Vagina (tissue), 2 donors: ENCODE results near the gene FA2H. TPM values are rescaled to one million over a fixed set of nuclear protein-coding genes. Genes with fewer than 3 reads are reported as not detected.

Experiments
- DNase-seq, 2 donors: peaks; one replicate each; pipeline ENCODE4 v3.0.0-alpha.2; 2017; ENCODE audit errors: extremely low spot score in 2 of 2
- H3K27ac ChIP-seq: fragments of 200-600 bp; sonication (generic); one replicate; pipeline ENCODE4 v1.5.1; 2019
- H3K27me3 ChIP-seq: fragments of 200-600 bp; sonication (generic); one replicate; pipeline ENCODE4 v1.5.1; 2019
- H3K36me3 ChIP-seq, 2 donors: fragments of 200-600 bp; sonication (generic); one replicate each; pipeline ENCODE4 v1.5.1; 2017 to 2019
- H3K4me1 ChIP-seq: fragments of 200-600 bp; sonication (generic); one replicate; pipeline ENCODE4 v1.5.1; 2019
- H3K4me3 ChIP-seq, 2 donors: fragments of 200-600 bp; sonication (generic); 1 replicate in 1 of 2; 2 replicates in 1 of 2; pipeline ENCODE4 v1.5.1; 2016 to 2019
- H3K9me3 ChIP-seq: fragments of 200-600 bp; sonication (generic); one replicate; pipeline ENCODE4 v1.5.1; 2019
- POLR2A ChIP-seq, 2 donors: fragments of 450-650 bp; IDR thresholded peaks; one replicate each; pipeline ENCODE4 v1.6.1; 2017; ENCODE audit warnings: antibody characterized with exemption in 2 of 2, mild to moderate bottlenecking in 2 of 2, moderate library complexity in 2 of 2
- POLR2AphosphoS5 ChIP-seq, 2 donors: sonication (generic); formaldehyde crosslinking; IDR thresholded peaks; one replicate each; pipeline ENCODE4 v1.9.0; 2017; ENCODE audit warnings: antibody characterized with exemption in 2 of 2, mild to moderate bottlenecking in 2 of 2, low read depth in 1 of 2; ENCODE audit not compliant: insufficient read depth in 1 of 2
- intact Hi-C: fragments of 100-400 bp; cut with DNase I; formaldehyde crosslinking; loops from one replicate; pipeline ENCODE4 v1.15.1; 2023
- total RNA-seq: library from RNA; depleted of rRNA; stranded (reverse); fragments of >200 nt; gene quantifications from one replicate; pipeline ENCODE4 v1.2.3, GENCODE V29; 2016
- TF ChIP-seq, protein P1 (sequence below), 3 experiments: fragments of 450-650 bp in 2 of 3; fragments of 200-600 bp in 1 of 3; sonication (generic) in 1 of 3; IDR thresholded peaks; one replicate each; pipeline ENCODE4 v1.5.1; 2017 to 2019; ENCODE audit warnings: antibody characterized with exemption in 3 of 3, mild to moderate bottlenecking in 2 of 3, moderate library complexity in 2 of 3

Gene FA2H
- total RNA-seq, 1 donor from 2014 or later, result not detected

- intact Hi-C loops, result no loop called here
- Histone ChIP-seq H3K4me3 (no peak overlapping the region), H3K9me3 (no peaks in the 10 kb centered on the region), H3K36me3 (no peaks in the 10 kb centered on the region), H3K27ac (no peak overlapping the region), H3K4me1 (no peaks in the 10 kb centered on the region), H3K27me3 (no peaks in the 10 kb centered on the region)
- no peak for TF ChIP-seq POLR2AphosphoS5 (IDR thresholded peaks at IDR 0.05; ENCODE audit: insufficient read depth in 1 of 2, low read depth in 1 of 2)
- no peak for TF ChIP-seq POLR2A (IDR thresholded peaks at IDR 0.05)
- DNase-seq, result no peak
These were observed 54.0 kb downstream of the FA2H start for GRCh38 chr16:74720579-74720978.

GRCh38 chr16:74718741-74719610, 55.6 kb downstream of the FA2H start:
- H3K27ac ChIP-seq, result no peak overlapping the region
- no peaks in the 10 kb centered on the region for H3K36me3 ChIP-seq
- no peak overlapping the region for H3K4me3 ChIP-seq
- no peaks in the 10 kb centered on the region for H3K4me1 ChIP-seq
- no peak for DNase-seq
- TF ChIP-seq POLR2A (IDR thresholded peaks at IDR 0.05), result no peak
- TF ChIP-seq POLR2AphosphoS5 (IDR thresholded peaks at IDR 0.05; ENCODE audit: insufficient read depth in 1 of 2, low read depth in 1 of 2), result no peak
- TF ChIP-seq, protein P1, sequence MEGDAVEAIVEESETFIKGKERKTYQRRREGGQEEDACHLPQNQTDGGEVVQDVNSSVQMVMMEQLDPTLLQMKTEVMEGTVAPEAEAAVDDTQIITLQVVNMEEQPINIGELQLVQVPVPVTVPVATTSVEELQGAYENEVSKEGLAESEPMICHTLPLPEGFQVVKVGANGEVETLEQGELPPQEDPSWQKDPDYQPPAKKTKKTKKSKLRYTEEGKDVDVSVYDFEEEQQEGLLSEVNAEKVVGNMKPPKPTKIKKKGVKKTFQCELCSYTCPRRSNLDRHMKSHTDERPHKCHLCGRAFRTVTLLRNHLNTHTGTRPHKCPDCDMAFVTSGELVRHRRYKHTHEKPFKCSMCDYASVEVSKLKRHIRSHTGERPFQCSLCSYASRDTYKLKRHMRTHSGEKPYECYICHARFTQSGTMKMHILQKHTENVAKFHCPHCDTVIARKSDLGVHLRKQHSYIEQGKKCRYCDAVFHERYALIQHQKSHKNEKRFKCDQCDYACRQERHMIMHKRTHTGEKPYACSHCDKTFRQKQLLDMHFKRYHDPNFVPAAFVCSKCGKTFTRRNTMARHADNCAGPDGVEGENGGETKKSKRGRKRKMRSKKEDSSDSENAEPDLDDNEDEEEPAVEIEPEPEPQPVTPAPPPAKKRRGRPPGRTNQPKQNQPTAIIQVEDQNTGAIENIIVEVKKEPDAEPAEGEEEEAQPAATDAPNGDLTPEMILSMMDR (IDR thresholded peaks at IDR 0.05), result no peak
- no peaks in the 10 kb centered on the region for H3K27me3 ChIP-seq
- intact Hi-C loops, result no loop called here
- no peaks in the 10 kb centered on the region for H3K9me3 ChIP-seq

GRCh38 chr16:74718140-74718539, 56.5 kb downstream of the FA2H start:
- Histone ChIP-seq H3K4me1 (no peaks in the 10 kb centered on the region), H3K9me3 (no peaks in the 10 kb centered on the region), H3K27ac (no peak overlapping the region), H3K4me3 (no peak overlapping the region), H3K27me3 (no peaks in the 10 kb centered on the region), H3K36me3 (no peaks in the 10 kb centered on the region)
- TF ChIP-seq POLR2A (IDR thresholded peaks at IDR 0.05), result no peak
- intact Hi-C loops, result no loop called here
- no peak for DNase-seq

GRCh38 chr16:74717367-74717766, 57.3 kb downstream of the FA2H start:
- no peak overlapping the region for H3K4me3 ChIP-seq
- H3K36me3 ChIP-seq, result no peaks in the 10 kb centered on the region
- H3K9me3 ChIP-seq, result no peaks in the 10 kb centered on the region
- intact Hi-C loops, result no loop called here
- no peaks in the 10 kb centered on the region for H3K4me1 ChIP-seq
- DNase-seq, result no peak
- H3K27ac ChIP-seq, result no peak overlapping the region
- H3K27me3 ChIP-seq, result no peaks in the 10 kb centered on the region
- TF ChIP-seq POLR2AphosphoS5 (IDR thresholded peaks at IDR 0.05; ENCODE audit: insufficient read depth in 1 of 2, low read depth in 1 of 2) (no peak), POLR2A (IDR thresholded peaks at IDR 0.05) (no peak)
- TF ChIP-seq, protein P1 (IDR thresholded peaks at IDR 0.05), result no peak

- DNase-seq, result no peak
- no peak overlapping the region for H3K4me3 ChIP-seq
- H3K9me3 ChIP-seq, result no peaks in the 10 kb centered on the region
- TF ChIP-seq, protein P1 (IDR thresholded peaks at IDR 0.05), result no peak
- no peak for TF ChIP-seq POLR2AphosphoS5 (IDR thresholded peaks at IDR 0.05; ENCODE audit: insufficient read depth in 1 of 2, low read depth in 1 of 2)
- TF ChIP-seq POLR2A (IDR thresholded peaks at IDR 0.05), result no peak
- intact Hi-C loops, result no loop called here
- H3K27ac ChIP-seq, result no peak overlapping the region
- H3K36me3 ChIP-seq, result no peaks in the 10 kb centered on the region
- no peaks in the 10 kb centered on the region for H3K27me3 ChIP-seq
- no peaks in the 10 kb centered on the region for H3K4me1 ChIP-seq
These were observed 58.3 kb downstream of the FA2H start for GRCh38 chr16:74716355-74716754.

DNA sequence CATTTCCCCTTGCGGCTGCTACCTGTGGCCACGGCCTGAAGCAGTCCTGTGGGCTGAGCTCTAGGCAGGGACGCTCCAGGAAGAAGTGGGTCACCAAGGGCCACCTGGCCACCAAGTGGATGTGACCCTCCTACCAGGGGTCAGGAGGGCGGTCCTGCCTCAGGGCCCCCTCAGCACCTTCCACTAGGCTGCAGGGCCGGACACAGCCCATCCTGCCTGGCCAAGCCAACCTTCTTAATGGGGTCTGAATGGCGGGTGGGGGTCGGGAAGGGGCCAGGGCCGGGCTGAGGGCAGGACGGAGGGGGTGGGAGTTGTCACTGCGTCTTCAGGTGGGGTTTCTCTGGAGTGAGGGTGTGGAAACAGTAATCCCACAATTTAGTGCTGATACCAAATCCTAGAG, 60.7 kb downstream of the FA2H start:
- TF ChIP-seq POLR2AphosphoS5 (IDR thresholded peaks at IDR 0.05; ENCODE audit: insufficient read depth in 1 of 2, low read depth in 1 of 2), result no peak
- TF ChIP-seq POLR2A (IDR thresholded peaks at IDR 0.05), result no peak
- TF ChIP-seq, protein P1 (IDR thresholded peaks at IDR 0.05), result no peak
- DNase-seq, result no peak
- intact Hi-C loops, result no loop called here
- H3K27me3 ChIP-seq, result no peaks in the 10 kb centered on the region
- no peaks in the 10 kb centered on the region for H3K9me3 ChIP-seq
- no peak overlapping the region for H3K27ac ChIP-seq
- no peaks in the 10 kb centered on the region for H3K4me1 ChIP-seq
- no peaks in the 10 kb centered on the region for H3K36me3 ChIP-seq
- H3K4me3 ChIP-seq, result no peak overlapping the region
